Fibroblast of lung (primary cell): Measurements from ENCODE around the gene DDAH1.

Source experiments
- EZH2 ChIP-seq: IDR thresholded peaks from 2 replicates; pipeline ENCODE4 v1.5.1; 2012; ENCODE audit warnings: low read length, control low read depth, mild to moderate bottlenecking; ENCODE audit errors: missing control alignments
- TF ChIP-seq, protein P1 (sequence below), 2 donors: IDR thresholded peaks in 1 of 2; conservative IDR thresholded peaks in 1 of 2; 1 replicate in 1 of 2; 2 replicates in 1 of 2; pipeline ENCODE4 v1.5.1; 2011 to 2012; ENCODE audit warnings: low read length in 2 of 2, control low read depth in 1 of 2, inconsistent platforms in 1 of 2, low read depth in 1 of 2, mild to moderate bottlenecking in 1 of 2

DNA sequence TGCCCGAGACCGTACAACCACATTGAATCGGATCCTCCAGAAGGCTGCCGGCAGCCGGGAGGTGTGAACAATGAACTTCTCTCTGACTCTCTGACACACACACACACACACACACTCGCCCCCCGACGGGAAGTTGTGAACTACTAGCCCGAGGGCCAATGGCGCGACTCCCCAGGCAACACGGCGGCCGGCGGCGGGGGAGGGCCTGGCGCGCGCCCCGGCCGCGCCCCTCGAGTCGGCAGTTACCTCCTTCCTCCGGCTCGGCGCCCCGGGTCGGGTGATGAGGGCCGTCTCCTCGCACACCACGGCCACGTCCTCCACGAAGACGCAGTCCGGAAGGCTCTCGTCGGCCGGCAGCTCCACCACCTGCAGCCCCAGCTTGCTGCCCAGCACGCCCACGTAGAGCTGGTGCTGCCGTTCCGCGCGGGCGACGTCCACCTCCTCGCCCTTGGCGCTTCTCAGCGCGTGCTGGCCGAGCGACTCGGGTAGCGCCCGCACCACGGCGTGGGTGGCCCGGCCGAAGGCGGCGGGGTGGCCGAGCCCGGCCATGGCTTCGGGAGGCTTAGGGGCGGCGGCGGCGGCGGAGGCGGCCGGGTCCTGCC, 361 bp downstream of the DDAH1 start:
- no peak for TF ChIP-seq EZH2
- TF ChIP-seq, protein P1, sequence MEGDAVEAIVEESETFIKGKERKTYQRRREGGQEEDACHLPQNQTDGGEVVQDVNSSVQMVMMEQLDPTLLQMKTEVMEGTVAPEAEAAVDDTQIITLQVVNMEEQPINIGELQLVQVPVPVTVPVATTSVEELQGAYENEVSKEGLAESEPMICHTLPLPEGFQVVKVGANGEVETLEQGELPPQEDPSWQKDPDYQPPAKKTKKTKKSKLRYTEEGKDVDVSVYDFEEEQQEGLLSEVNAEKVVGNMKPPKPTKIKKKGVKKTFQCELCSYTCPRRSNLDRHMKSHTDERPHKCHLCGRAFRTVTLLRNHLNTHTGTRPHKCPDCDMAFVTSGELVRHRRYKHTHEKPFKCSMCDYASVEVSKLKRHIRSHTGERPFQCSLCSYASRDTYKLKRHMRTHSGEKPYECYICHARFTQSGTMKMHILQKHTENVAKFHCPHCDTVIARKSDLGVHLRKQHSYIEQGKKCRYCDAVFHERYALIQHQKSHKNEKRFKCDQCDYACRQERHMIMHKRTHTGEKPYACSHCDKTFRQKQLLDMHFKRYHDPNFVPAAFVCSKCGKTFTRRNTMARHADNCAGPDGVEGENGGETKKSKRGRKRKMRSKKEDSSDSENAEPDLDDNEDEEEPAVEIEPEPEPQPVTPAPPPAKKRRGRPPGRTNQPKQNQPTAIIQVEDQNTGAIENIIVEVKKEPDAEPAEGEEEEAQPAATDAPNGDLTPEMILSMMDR (conservative IDR thresholded peaks at IDR 0.05 in 1 of 2, IDR thresholded peaks at IDR 0.05 in 1 of 2; ENCODE audit: low read depth in 1 of 2, low read length in 2 of 2): no peak
